Measurements from ENCODE around the gene ANKRD40CL. TPM values are rescaled to one million over a fixed set of nuclear protein-coding genes. Genes with fewer than 3 reads are reported as not detected.
"Not testable (repeated sequence)": the region's sequence is repeated elsewhere in the genome, so short reads cannot be mapped to it uniquely, and the experiment has no call there.

The ANKRD40CL gene
- total RNA-seq, 1 experiment from 2014 or later, result not detected

DNA sequence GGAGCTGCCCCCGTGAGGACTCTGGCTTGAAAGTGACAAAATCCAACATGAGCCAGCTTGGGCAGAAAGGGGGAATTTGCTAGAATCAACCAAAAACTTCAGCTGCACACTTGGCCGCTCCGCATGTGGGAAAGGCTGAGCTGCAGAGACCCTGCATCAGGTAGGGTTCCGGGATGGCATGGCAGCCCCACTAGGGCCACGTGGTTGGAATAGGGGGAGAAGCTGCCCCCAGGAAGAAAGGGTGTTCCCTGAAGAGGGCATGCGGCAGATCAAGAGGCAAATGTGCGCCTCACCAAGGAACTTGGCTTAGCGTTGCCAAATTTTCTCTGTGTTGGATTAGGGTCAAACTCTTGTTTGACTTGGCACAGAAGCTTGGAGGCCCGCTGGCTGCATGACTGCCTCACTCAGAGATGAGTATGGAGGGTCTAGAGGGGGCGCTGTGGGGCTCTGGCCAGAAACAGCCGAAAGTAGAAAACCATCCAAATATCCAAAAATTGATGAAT lies 38.9 kb upstream of the ANKRD40CL start:
- BruUV-seq (replicated peaks), result no TSS peak
- Mint-ChIP-seq H3K27me3 (ENCODE audit: unreplicated experiment) (peaks cover 10% of the 10 kb centered on the region), H3K27ac (ENCODE audit: unreplicated experiment) (no peak overlapping the region), H3K4me1 (ENCODE audit: low read depth, unreplicated experiment) (no peaks in the 10 kb centered on the region), H3K9me3 (ENCODE audit: low read depth, unreplicated experiment) (no peaks in the 10 kb centered on the region), H3K4me3 (ENCODE audit: low read depth, unreplicated experiment) (no peak overlapping the region), H3K36me3 (ENCODE audit: insufficient read depth, unreplicated experiment) (no peaks in the 10 kb centered on the region)
- intact Hi-C loops (cut with micrococcal nuclease; ENCODE audit: unreplicated experiment), result no loop called here
- TF ChIP-seq CTCF (IDR thresholded peaks at IDR 0.05; ENCODE audit: unreplicated experiment), result peak; percentile 13
- DNase-seq, result peak; percentile 44
- CTCF ChIA-PET, result interaction anchor here (0.5 to 1.2 kb wide), 7 partner anchors 10 to 255 kb away, joined by 3 to 6 read pairs (median 3); partner anchors contain the start of gene WFIKKN2

DNA sequence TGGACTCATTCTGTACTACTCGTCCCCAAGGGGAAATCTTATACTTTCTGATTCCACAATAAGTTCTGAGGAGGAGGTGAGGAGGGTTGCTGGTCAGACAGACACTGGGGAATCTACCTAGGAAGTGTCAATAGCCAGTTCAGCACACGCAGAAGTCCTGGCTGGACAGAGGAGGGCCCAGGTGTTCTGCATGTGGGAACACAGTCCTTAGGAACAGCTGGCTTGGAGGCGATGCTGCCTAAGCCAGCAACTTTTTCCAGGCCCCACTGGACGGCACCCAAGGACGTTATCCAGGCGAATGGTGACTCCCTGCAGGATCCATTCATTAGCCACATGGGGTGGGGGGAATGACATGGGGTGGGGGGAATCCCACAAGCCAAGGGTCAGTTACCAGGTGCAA lies 38.2 kb upstream of the ANKRD40CL start:
- Mint-ChIP-seq H3K27ac (ENCODE audit: unreplicated experiment) (no peak overlapping the region), H3K9me3 (ENCODE audit: low read depth, unreplicated experiment) (no peaks in the 10 kb centered on the region), H3K4me1 (ENCODE audit: low read depth, unreplicated experiment) (no peaks in the 10 kb centered on the region), H3K36me3 (ENCODE audit: insufficient read depth, unreplicated experiment) (no peaks in the 10 kb centered on the region), H3K27me3 (ENCODE audit: unreplicated experiment) (peaks cover 10% of the 10 kb centered on the region), H3K4me3 (ENCODE audit: low read depth, unreplicated experiment) (no peak overlapping the region)
- no peak for DNase-seq
- no TSS peak for BruUV-seq (replicated peaks)
- CTCF ChIA-PET, result interaction anchor here (0.5 to 1.2 kb wide), 3 partner anchors 37 to 255 kb away, joined by 3 to 5 read pairs (median 3); no protein-coding TSS in a partner anchor
- no peak for TF ChIP-seq CTCF (IDR thresholded peaks at IDR 0.05; ENCODE audit: unreplicated experiment)
- intact Hi-C loops (cut with micrococcal nuclease; ENCODE audit: unreplicated experiment), result no loop called here

DNA sequence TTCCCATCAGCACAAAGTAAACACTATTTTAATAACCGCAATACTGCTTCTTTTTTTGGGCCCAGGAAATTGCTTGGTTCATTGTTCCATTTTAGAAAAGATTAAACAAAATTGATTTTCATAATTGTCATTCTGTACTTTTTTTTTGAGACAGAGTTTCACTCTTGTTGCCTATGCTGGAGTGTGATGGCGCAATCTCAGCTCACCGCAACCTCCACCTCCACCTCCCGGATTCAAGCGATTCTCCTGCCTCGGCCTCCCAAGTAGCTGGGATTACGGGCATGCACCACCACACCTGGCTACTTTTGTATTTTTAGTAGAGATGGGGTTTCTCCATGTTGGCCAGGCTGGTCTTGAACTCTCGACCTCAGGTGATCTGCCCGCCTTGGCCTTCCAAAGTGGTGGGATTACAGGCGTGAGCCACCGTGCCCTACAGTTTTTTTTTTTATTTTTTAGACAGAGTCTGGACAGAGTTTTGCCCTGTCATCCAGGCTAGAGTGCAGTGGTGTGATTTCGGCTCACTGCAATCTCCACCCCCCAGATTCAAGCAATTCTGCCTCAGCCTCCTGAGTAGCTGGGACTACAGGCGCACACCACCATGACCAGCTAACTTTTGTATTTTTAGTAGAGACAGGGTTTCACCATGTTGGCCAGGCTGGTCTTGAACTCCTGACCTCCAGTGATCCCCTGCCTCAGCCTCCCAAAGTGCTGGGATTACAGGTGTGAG lies 37.6 kb upstream of the ANKRD40CL start:
- DNase-seq; CTCF ChIA-PET; H3K4me1 Mint-ChIP-seq (ENCODE audit: low read depth, unreplicated experiment); H3K27ac Mint-ChIP-seq (ENCODE audit: unreplicated experiment); H3K9me3 Mint-ChIP-seq (ENCODE audit: low read depth, unreplicated experiment); BruUV-seq (replicated peaks); H3K4me3 Mint-ChIP-seq (ENCODE audit: low read depth, unreplicated experiment); intact Hi-C loops (cut with micrococcal nuclease; ENCODE audit: unreplicated experiment); H3K36me3 Mint-ChIP-seq (ENCODE audit: insufficient read depth, unreplicated experiment): not testable (repeated sequence)
- peaks cover 15% of the 10 kb centered on the region for H3K27me3 Mint-ChIP-seq (ENCODE audit: unreplicated experiment)

GRCh38 chr17:50803676-50804075 lies 36.4 kb upstream of the ANKRD40CL start:
- Mint-ChIP-seq H3K9me3 (ENCODE audit: low read depth, unreplicated experiment) (no peaks in the 10 kb centered on the region), H3K27ac (ENCODE audit: unreplicated experiment) (no peak overlapping the region), H3K36me3 (ENCODE audit: insufficient read depth, unreplicated experiment) (no peaks in the 10 kb centered on the region), H3K4me1 (ENCODE audit: low read depth, unreplicated experiment) (no peaks in the 10 kb centered on the region), H3K27me3 (ENCODE audit: unreplicated experiment) (peaks cover 24% of the 10 kb centered on the region), H3K4me3 (ENCODE audit: low read depth, unreplicated experiment) (no peak overlapping the region)
- no peak for TF ChIP-seq CTCF (IDR thresholded peaks at IDR 0.05; ENCODE audit: unreplicated experiment)
- DNase-seq, result no peak
- intact Hi-C loops (cut with micrococcal nuclease; ENCODE audit: unreplicated experiment), result no loop called here
- BruUV-seq (replicated peaks), result no TSS peak
- CTCF ChIA-PET, result interaction anchor here (1.2 kb wide), 1 partner anchor 21 kb away, joined by 4 read pairs; no protein-coding TSS in a partner anchor
